GM19240 (cell line): ENCODE results near the gene ABL2.
"Not testable (repeated sequence)": the region's sequence is repeated elsewhere in the genome, so short reads cannot be mapped to it uniquely, and the experiment has no call there.

ENCODE experiments used
- DNase-seq: peaks from one replicate; pipeline ENCODE4 v3.0.0; 2011; ENCODE audit warnings: low spot score; ENCODE audit not compliant: insufficient read length

ABL2 gene

GRCh38 chr1:179169616-179170467 is 59.6 kb downstream of the ABL2 start:
- DNase-seq, result no peak

DNA sequence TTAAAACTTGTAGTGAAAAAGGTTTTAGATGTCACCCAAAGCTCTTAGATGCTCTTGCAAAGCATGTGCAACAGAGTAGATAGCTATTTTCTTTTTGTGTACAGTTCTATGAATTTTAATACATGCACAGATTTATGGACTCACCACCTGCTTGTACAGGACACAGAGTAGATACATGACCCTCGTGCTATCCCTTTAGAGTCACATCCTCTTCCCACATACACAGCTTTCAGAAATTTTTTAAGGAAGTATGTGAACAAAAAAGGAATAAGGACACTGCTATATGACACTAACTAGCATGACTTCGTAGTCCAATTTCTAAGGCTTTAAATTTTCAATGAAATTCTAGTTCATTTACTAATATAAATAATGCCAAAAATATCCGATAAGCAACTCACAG is 60.9 kb downstream of the ABL2 start:
- no peak for DNase-seq

DNA sequence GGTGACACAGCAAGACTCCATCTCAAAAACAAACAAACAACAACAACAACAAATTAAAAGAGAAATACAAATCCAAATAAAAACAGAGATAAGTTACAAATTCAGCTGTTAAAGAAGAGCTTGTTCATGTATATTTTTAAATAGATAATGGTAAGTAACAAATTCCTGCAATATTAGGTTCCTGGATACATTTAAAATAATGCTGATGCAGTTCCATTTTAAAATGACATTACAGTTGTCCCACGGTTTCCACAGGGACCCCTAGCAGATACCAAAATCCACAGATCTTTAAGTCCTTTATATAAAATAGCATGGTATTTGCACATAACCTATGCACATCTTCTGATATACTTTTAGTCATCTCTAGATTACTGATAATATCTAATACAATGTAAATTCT is 61.5 kb downstream of the ABL2 start:
- no peak for DNase-seq

DNA sequence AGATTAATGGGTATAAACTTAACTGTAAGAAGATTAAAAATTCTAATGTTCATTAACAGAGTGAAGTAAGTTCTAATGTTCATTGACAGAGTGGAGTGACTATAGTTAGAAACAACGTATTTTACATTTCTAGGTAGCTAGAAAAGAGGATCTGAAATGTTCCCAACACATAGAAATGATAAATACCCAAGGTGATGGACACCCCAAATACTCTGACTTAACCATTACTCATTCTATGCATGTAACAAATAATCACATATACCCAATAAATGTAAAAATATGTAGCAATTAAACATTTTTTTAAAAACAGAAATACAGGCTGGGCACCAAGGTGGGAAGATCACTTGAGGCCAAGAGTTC is 62.1 kb downstream of the ABL2 start:
- DNase-seq, result no peak

DNA sequence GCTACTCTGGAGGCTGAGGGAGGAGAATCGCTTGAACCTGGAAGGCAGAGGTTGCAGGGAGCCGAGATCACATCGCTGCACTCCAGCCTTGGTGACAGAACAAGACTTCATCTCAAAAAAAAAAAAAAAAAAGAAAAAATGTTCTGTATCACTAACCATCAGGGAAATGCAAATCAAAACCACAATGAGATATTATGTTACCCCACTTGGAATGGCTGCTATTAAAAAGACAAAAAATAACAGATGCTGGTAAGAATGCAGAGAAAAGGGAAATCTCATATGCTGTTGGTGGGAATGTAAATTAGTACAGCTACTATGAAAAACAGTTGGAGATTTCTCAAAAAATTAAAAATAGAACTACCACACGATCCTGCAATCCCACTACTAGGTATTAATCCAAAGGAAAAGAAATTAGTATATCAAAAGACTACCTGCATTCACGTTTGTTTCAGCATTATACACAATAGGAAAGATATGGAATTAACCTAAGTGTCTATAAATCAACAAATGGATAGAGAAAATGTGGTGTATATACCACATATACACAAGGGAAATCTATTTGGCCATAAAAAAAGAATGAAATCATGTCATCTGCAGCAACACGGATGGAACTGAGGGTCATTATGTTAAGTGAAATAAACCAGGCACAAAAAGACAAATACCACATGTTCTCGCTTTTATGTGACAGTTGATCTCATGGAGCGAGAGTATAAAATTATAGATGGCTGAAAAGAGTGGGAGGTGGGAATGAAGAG is 62.6 kb downstream of the ABL2 start:
- no peak for DNase-seq

DNA sequence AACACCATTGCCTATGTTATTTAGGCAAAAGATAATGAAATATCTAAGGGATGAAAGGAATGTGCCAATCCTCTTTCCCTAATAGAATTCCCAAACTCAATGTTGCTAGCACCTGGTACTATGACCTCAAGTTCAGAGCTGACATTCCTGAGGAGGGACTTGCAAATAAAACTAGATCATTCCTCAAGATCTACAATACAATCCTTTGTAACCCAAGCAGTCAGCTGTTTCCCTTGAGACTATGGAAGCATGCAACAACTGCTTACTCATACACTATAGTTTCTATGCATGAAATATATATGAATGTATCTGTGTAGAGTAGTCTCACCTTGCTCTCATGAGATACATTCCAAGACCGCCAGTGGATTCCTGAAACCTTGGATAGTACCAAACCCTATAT is 65.0 kb downstream of the ABL2 start:
- DNase-seq, result no peak

- DNase-seq, result no peak
Measured at GRCh38 chr1:179156708-179157107, 72.8 kb downstream of the ABL2 start.

- no peak for DNase-seq
Measured at GRCh38 chr1:179156026-179156425, 73.5 kb downstream of the ABL2 start.

DNA sequence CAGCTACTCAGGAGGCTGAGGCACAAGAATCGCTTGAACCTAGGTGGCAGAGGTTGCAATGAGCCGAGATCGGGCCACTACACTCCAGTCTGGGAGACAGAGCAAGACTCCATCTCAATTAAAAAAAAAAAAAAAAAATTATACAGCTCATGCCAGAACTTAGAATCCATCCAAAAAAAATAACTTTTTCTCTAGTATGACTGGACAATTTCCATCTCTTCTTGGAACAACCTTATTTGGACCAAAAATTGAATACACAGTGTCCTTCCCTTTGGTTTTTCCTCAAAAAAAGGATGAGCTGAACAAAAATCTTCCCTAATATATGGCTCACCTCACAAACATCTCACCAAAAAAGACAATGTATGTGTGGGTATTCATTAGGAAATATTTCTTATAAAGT is 73.9 kb downstream of the ABL2 start:
- no peak for DNase-seq

DNA sequence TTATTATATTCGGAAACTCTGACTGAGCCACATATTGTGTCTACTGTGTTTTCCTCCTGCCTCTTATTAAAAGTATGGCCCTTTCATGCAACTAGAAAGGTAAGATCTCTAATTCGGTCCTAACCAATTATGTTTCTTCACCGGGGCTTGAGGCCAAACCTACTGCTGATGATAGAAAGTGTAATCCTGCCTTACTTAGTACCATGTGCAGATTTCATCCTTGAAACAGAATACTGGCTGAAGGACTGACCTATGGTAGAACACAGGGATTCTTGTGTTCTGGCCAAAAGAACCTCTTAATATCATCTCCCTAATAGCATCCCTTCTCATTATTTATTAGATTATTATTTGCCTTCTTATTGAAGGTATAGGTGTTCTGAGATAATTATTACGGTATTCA is 75.0 kb downstream of the ABL2 start:
- no peak for DNase-seq

DNA sequence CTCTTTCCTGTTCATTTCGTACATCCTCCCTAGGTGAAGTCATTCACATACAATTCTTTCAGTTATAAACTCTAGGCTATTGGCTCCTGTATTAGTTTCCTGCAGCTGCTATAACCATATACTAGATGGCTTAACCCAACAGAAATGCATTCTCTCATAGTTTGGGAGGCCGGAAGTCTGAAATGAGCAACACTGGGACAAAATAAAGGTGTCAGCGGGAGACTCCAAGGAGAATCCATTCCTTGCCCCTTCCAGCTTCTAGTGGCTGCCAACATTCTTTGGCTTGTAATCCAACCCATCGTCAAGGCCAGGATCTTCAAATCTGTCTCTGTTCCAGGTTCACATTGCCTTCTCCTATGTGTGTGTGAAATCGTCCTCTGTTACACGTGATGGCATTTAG is 76.3 kb downstream of the ABL2 start:
- no peak for DNase-seq

DNA sequence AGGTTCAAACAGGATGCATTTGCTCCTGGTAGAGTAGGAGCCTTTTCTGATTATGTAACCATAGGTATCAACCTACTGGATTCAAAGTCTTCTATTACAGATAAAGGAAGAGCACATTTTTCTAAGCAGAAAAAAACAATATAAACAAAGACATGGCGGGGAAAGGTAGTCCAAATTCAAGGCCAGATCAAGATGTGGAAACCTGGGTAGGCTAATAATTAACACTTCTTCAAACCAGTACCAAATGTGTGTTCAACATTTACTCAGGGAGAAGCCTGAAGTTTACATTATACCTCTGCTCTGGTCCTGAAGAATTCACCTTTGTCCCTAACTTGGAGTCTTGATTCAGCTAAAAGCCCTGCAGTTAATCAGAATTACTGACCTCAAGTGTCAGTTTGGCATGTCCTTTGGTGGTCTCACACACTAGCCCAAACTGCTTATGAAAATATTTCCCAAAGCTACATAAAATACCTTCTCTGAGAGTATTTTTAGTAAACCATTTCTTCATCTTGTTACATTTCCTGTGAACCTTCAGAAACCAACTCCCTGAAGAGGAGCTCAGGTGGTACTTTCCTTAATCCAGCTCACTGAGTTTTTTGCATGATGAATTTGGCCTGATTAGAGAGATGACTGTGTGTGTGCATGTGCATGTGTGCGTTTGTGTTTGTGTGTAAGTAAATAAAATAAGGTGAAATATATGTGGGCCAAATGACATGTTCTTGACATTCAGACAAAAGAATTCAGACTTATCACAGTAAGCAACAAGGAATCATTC is 77.4 kb downstream of the ABL2 start:
- no peak for DNase-seq

GRCh38 chr1:179146911-179147310 is 82.6 kb downstream of the ABL2 start:
- no peak for DNase-seq

DNA sequence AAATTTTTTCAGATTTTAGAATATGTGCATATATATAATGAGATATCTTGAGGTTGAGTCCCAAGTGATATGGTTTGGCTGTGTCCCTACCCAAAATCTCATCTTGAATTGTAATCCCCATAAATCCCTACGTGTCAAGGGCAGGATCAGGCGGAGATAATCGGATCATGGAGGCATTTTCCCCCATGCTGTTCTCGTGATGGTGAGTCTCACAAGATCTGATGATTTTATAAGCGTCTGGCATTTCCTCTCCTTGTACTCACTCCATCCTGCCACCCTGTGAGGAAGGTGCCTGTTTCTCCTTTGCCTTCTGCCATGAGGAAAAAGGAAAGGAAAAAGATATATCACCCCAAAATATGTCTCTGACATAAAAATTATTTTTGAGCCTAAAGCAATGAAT is 83.0 kb downstream of the ABL2 start:
- DNase-seq, result no peak

DNA sequence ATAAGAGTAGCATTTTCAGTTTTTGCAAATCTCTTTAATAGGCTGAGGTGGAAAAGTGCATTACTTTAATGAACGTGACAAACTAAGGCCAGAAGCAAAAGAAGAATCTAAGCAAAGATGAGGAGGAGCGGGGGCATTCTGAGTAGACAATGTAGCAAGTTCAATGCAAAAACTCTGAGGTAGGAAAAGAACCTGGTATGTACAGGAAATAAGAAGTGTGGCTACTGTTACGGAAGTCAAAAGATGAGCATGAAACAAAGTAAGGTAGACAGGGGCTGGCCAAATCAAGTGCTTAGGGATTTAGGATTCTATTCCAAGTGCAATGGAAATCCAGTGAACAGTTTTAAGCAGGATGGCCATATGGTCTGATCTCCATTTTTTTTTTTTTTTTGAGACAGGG is 84.0 kb downstream of the ABL2 start:
- DNase-seq, result no peak

DNA sequence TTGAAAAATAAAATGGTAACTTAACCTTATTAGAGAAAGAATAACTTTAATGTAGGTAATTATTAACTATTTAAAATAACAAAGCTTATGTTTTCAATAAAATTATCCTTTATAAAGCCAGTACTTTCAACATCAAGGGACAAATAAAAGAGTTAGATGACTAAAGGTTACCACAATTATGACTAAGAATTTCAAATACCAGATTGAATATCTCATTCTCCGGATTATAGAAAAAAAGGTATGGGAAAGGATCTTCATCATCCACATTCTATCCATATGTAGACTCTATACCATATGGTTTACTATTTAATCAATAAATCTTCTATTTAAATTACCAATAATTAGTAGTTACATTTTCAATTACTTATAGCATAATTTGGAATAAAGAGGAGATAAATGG is 84.9 kb downstream of the ABL2 start:
- no peak for DNase-seq

GRCh38 chr1:179143322-179143721 is 86.2 kb downstream of the ABL2 start:
- no peak for DNase-seq

DNA sequence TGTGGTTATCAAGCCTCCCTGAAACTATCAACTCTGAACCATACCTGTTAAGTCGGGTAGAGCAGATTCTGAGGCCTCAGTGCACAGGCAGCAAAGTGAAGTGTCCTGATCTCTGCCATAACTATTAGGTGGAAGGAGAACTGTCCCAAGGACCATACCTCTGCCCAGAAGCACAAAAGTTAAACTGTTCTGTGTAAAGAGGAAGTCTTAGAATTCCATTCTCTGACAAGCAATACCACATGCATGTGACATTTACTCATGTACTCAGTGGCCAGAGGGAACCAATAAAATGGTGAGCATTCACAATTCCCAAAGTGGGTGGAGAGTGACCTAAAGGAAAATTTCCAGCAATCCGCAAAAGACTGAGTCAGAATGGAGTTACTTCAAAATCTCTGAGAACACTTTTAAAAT is 86.6 kb downstream of the ABL2 start:
- DNase-seq, result no peak

DNA sequence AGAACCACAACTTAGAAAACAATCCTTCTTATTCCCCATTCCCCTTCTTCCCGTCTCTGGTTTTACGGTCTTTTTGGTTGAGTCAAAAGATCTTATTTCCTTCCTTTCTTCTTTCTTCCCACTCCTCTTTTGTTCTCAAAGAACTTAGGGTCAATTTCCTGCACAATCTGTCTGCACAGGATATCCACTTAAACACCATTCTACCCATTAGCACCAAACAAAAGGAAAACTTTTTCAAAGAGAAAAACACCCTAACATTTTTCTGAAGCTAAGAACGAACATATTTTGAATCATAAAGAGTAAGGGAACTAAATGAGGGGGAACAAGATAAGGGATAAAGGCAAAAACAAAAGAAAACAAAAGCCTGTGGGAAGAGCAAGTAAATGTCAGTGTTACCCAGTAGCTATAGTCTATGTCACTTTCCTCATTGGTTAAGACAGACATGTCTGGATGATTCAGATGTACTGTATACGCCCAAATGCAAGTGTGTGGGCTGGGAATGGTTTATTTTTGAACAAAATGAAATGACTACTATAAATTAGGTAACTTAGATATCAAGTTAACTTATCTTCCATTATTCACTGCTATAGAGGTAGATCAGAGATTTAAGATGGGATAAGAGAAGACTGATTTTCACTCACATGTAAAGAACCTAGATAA is 87.8 kb downstream of the ABL2 start:
- no peak for DNase-seq

GRCh38 chr1:179138755-179139154 is 90.7 kb downstream of the ABL2 start:
- not testable (repeated sequence) for DNase-seq

- DNase-seq, result no peak
Measured at GRCh38 chr1:179137617-179138255, 91.7 kb downstream of the ABL2 start.
